Astrocyte (in vitro differentiated cells and primary cell): ENCODE measurements around the gene KHK. TPM values are rescaled to one million over a fixed set of nuclear protein-coding genes. Genes with fewer than 3 reads are reported as not detected.
"Not testable (repeated sequence)": the region's sequence is repeated elsewhere in the genome, so short reads cannot be mapped to it uniquely, and the experiment has no call there.

Source experiments
- DNase-seq: peaks from one replicate; pipeline ENCODE4 v3.0.0-alpha.2; 2010; ENCODE audit warnings: low read depth
- FAIRE-seq: peaks from 2 replicates; lab custom pipeline; 2011; peaks lifted over from hg19 to GRCh38; lab: Jason Lieb, UNC
- H2AFZ ChIP-seq: 2 replicates; pipeline ENCODE4 v1.6.0; 2012; ENCODE audit warnings: low read depth, low read length, inconsistent platforms
- H3K27ac ChIP-seq: 2 replicates; pipeline ENCODE4 v1.5.1; 2011; ENCODE audit warnings: low read depth, low read length, inconsistent platforms
- H3K27me3 ChIP-seq: 2 replicates; pipeline ENCODE4 v1.6.0; 2011; ENCODE audit warnings: low read length, inconsistent platforms; ENCODE audit not compliant: insufficient read depth
- H3K36me3 ChIP-seq: 2 replicates; pipeline ENCODE4 v1.5.1; 2011; ENCODE audit warnings: low read length, inconsistent platforms; ENCODE audit not compliant: insufficient read depth
- H3K4me1 ChIP-seq: 2 replicates; pipeline ENCODE4 v1.5.1; 2011; ENCODE audit warnings: low read length, inconsistent platforms; ENCODE audit not compliant: insufficient read depth
- H3K4me2 ChIP-seq: 2 replicates; pipeline ENCODE4 v1.6.0; 2012; ENCODE audit warnings: low read length, inconsistent platforms
- H3K4me3 ChIP-seq: 2 replicates; pipeline ENCODE4 v1.5.1; 2011; ENCODE audit warnings: low read depth, mild to moderate bottlenecking, low read length, inconsistent platforms; ENCODE audit not compliant: insufficient read depth
- H3K79me2 ChIP-seq: 2 replicates; pipeline ENCODE4 v1.6.0; 2012; ENCODE audit warnings: mild to moderate bottlenecking, low read length, inconsistent platforms; ENCODE audit not compliant: insufficient read depth
- H3K9ac ChIP-seq: 2 replicates; pipeline ENCODE4 v1.6.0; 2012; ENCODE audit warnings: mild to moderate bottlenecking, low read length, inconsistent platforms
- H3K9me3 ChIP-seq: 2 replicates; pipeline ENCODE4 v1.5.1; 2012; ENCODE audit warnings: low read depth, mild to moderate bottlenecking, low read length, inconsistent platforms; ENCODE audit not compliant: insufficient read depth
- H4K20me1 ChIP-seq: 2 replicates; pipeline ENCODE4 v1.6.0; 2012; ENCODE audit warnings: low read length, inconsistent platforms; ENCODE audit not compliant: insufficient read depth
- H3K27ac Mint-ChIP-seq: one replicate; pipeline ENCODE4 v1.8.0; 2021; ENCODE audit warnings: mild to moderate bottlenecking, mixed read lengths; ENCODE audit not compliant: unreplicated experiment
- H3K27me3 Mint-ChIP-seq: one replicate; pipeline ENCODE4 v1.8.0; 2021; ENCODE audit warnings: low read depth, mixed read lengths; ENCODE audit not compliant: unreplicated experiment
- H3K36me3 Mint-ChIP-seq: one replicate; pipeline ENCODE4 v1.8.0; 2021; ENCODE audit warnings: low read depth, mixed read lengths; ENCODE audit not compliant: unreplicated experiment
- H3K4me1 Mint-ChIP-seq: one replicate; pipeline ENCODE4 v1.8.0; 2021; ENCODE audit warnings: low read depth, mixed read lengths; ENCODE audit not compliant: unreplicated experiment
- H3K4me3 Mint-ChIP-seq: one replicate; pipeline ENCODE4 v1.8.0; 2021; ENCODE audit warnings: mild to moderate bottlenecking, moderate library complexity, mixed read lengths; ENCODE audit not compliant: unreplicated experiment
- H3K9me3 Mint-ChIP-seq: one replicate; pipeline ENCODE4 v1.8.0; 2021; ENCODE audit warnings: mild to moderate bottlenecking, mixed read lengths; ENCODE audit not compliant: unreplicated experiment
- EZH2 ChIP-seq: IDR thresholded peaks from 2 replicates; pipeline ENCODE4 v1.6.1; 2012; ENCODE audit warnings: mild to moderate bottlenecking, low read length, inconsistent platforms; ENCODE audit not compliant: insufficient read depth
- total RNA-seq: library from RNA; stranded (reverse); gene quantifications from 2 replicates; pipeline ENCODE4 v1.2.1, GENCODE V29; 2021
- TF ChIP-seq, protein P1 (sequence below): IDR thresholded peaks from 2 replicates; pipeline ENCODE4 v1.5.1; 2011; ENCODE audit warnings: low read depth, mild to moderate bottlenecking, inconsistent platforms, low read length, moderate library complexity; ENCODE audit not compliant: insufficient read depth

Gene KHK
- total RNA-seq, 1 donor from 2014 or later: 0.95 TPM

- Histone ChIP-seq H4K20me1 (no peaks in the 10 kb centered on the region), H3K9me3 (no peaks in the 10 kb centered on the region), H2AFZ (no peak overlapping the region), H3K27ac (no peak overlapping the region), H3K4me2 (no peak overlapping the region), H3K36me3 (no peaks in the 10 kb centered on the region), H3K79me2 (no peaks in the 10 kb centered on the region), H3K9ac (no peak overlapping the region), H3K27me3 (peaks cover 11% of the 10 kb centered on the region), H3K4me1 (no peaks in the 10 kb centered on the region), H3K4me3 (no peak overlapping the region)
- TF ChIP-seq EZH2: no peak
- TF ChIP-seq, protein P1, sequence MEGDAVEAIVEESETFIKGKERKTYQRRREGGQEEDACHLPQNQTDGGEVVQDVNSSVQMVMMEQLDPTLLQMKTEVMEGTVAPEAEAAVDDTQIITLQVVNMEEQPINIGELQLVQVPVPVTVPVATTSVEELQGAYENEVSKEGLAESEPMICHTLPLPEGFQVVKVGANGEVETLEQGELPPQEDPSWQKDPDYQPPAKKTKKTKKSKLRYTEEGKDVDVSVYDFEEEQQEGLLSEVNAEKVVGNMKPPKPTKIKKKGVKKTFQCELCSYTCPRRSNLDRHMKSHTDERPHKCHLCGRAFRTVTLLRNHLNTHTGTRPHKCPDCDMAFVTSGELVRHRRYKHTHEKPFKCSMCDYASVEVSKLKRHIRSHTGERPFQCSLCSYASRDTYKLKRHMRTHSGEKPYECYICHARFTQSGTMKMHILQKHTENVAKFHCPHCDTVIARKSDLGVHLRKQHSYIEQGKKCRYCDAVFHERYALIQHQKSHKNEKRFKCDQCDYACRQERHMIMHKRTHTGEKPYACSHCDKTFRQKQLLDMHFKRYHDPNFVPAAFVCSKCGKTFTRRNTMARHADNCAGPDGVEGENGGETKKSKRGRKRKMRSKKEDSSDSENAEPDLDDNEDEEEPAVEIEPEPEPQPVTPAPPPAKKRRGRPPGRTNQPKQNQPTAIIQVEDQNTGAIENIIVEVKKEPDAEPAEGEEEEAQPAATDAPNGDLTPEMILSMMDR: no peak
- DNase-seq: no peak
- no peak for FAIRE-seq
- H3K36me3 Mint-ChIP-seq: no peaks in the 10 kb centered on the region
- no peak overlapping the region for H3K4me3 Mint-ChIP-seq
- no peak overlapping the region for H3K27ac Mint-ChIP-seq
- H3K9me3 Mint-ChIP-seq: peaks cover 3% of the 10 kb centered on the region
- H3K27me3 Mint-ChIP-seq: peaks cover 34% of the 10 kb centered on the region
- no peaks in the 10 kb centered on the region for H3K4me1 Mint-ChIP-seq
Measured at GRCh38 chr2:27109083-27109482, 22.5 kb downstream of the KHK start.

DNA sequence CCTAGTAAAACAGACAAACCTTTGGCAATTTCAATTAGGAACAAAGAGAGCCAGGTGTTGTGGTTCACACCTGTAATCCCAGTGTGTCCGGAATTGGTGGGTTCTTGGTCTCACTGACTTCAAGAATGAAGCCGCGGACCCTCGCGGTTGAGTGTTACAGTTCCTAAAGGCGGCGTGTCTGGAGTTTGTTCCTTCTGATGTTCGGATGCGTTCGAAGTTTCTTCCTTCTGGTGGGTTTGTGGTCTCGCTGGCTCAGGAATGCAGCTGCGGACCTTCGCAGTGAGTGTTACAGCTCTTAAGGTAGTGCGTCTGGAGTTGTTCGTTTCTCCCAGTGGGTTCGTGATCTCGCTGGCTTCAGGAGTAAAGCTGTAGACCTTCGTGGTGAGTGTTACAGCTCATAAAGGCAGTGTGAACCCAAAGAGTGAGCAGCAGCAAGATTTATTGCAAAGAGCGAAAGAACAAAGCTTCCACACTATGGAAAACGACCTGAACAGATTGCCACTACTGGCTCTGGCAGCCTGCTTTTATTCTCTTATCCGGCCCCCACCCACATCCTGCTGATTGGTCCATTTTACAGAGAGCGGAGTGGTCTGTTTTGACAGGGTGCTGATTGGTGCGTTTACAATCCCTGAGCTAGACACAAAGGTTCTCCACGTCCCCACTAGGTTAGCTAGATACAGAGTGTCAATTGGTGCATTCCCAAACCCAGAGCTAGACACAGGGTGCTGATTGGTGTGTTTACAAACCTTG lies 24.2 kb downstream of the KHK start:
- not testable (repeated sequence) for H3K4me1 Mint-ChIP-seq, H3K27me3 ChIP-seq, H3K4me3 ChIP-seq, H3K9me3 ChIP-seq, H3K4me1 ChIP-seq, H3K79me2 ChIP-seq, H3K9ac ChIP-seq, H3K36me3 Mint-ChIP-seq, H3K27ac Mint-ChIP-seq, FAIRE-seq, DNase-seq, H3K4me2 ChIP-seq, H4K20me1 ChIP-seq, H3K36me3 ChIP-seq, H3K4me3 Mint-ChIP-seq, H3K27ac ChIP-seq, H2AFZ ChIP-seq, H3K9me3 Mint-ChIP-seq
- H3K27me3 Mint-ChIP-seq: peaks cover 32% of the 10 kb centered on the region

GRCh38 chr2:27111392-27112078 lies 25.0 kb downstream of the KHK start:
- not testable (repeated sequence) for H3K27ac Mint-ChIP-seq, H4K20me1 ChIP-seq, H2AFZ ChIP-seq, H3K27ac ChIP-seq, H3K79me2 ChIP-seq, H3K4me3 ChIP-seq, DNase-seq, H3K4me3 Mint-ChIP-seq, H3K9me3 Mint-ChIP-seq, H3K36me3 Mint-ChIP-seq, H3K9ac ChIP-seq, H3K4me1 Mint-ChIP-seq, H3K9me3 ChIP-seq, H3K36me3 ChIP-seq, H3K4me1 ChIP-seq, H3K4me2 ChIP-seq, H3K27me3 ChIP-seq, FAIRE-seq
- H3K27me3 Mint-ChIP-seq: peaks cover 28% of the 10 kb centered on the region
